Astrocyte (in vitro differentiated cells and primary cell): Measurements from ENCODE around the gene CSRNP2. TPM values are rescaled to one million over a fixed set of nuclear protein-coding genes. Genes with fewer than 3 reads are reported as not detected.
A peak's percentile ranks its signal among the peaks of the same experiment; 100 is the strongest.

ENCODE experiments used
- DNase-seq: peaks from one replicate; pipeline ENCODE4 v3.0.0-alpha.2; 2010; ENCODE audit warnings: low read depth
- FAIRE-seq: peaks from 2 replicates; lab custom pipeline; 2011; peaks lifted over from hg19 to GRCh38; lab: Jason Lieb, UNC
- H2AFZ ChIP-seq: 2 replicates; pipeline ENCODE4 v1.6.0; 2012; ENCODE audit warnings: low read depth, low read length, inconsistent platforms
- H3K27ac ChIP-seq: 2 replicates; pipeline ENCODE4 v1.5.1; 2011; ENCODE audit warnings: low read depth, low read length, inconsistent platforms
- H3K27me3 ChIP-seq: 2 replicates; pipeline ENCODE4 v1.6.0; 2011; ENCODE audit warnings: low read length, inconsistent platforms; ENCODE audit not compliant: insufficient read depth
- H3K36me3 ChIP-seq: 2 replicates; pipeline ENCODE4 v1.5.1; 2011; ENCODE audit warnings: low read length, inconsistent platforms; ENCODE audit not compliant: insufficient read depth
- H3K4me1 ChIP-seq: 2 replicates; pipeline ENCODE4 v1.5.1; 2011; ENCODE audit warnings: low read length, inconsistent platforms; ENCODE audit not compliant: insufficient read depth
- H3K4me2 ChIP-seq: 2 replicates; pipeline ENCODE4 v1.6.0; 2012; ENCODE audit warnings: low read length, inconsistent platforms
- H3K4me3 ChIP-seq: 2 replicates; pipeline ENCODE4 v1.5.1; 2011; ENCODE audit warnings: low read depth, mild to moderate bottlenecking, low read length, inconsistent platforms; ENCODE audit not compliant: insufficient read depth
- H3K79me2 ChIP-seq: 2 replicates; pipeline ENCODE4 v1.6.0; 2012; ENCODE audit warnings: mild to moderate bottlenecking, low read length, inconsistent platforms; ENCODE audit not compliant: insufficient read depth
- H3K9ac ChIP-seq: 2 replicates; pipeline ENCODE4 v1.6.0; 2012; ENCODE audit warnings: mild to moderate bottlenecking, low read length, inconsistent platforms
- H3K9me3 ChIP-seq: 2 replicates; pipeline ENCODE4 v1.5.1; 2012; ENCODE audit warnings: low read depth, mild to moderate bottlenecking, low read length, inconsistent platforms; ENCODE audit not compliant: insufficient read depth
- H4K20me1 ChIP-seq: 2 replicates; pipeline ENCODE4 v1.6.0; 2012; ENCODE audit warnings: low read length, inconsistent platforms; ENCODE audit not compliant: insufficient read depth
- H3K27ac Mint-ChIP-seq: one replicate; pipeline ENCODE4 v1.8.0; 2021; ENCODE audit warnings: mild to moderate bottlenecking, mixed read lengths; ENCODE audit not compliant: unreplicated experiment
- H3K27me3 Mint-ChIP-seq: one replicate; pipeline ENCODE4 v1.8.0; 2021; ENCODE audit warnings: low read depth, mixed read lengths; ENCODE audit not compliant: unreplicated experiment
- H3K36me3 Mint-ChIP-seq: one replicate; pipeline ENCODE4 v1.8.0; 2021; ENCODE audit warnings: low read depth, mixed read lengths; ENCODE audit not compliant: unreplicated experiment
- H3K4me1 Mint-ChIP-seq: one replicate; pipeline ENCODE4 v1.8.0; 2021; ENCODE audit warnings: low read depth, mixed read lengths; ENCODE audit not compliant: unreplicated experiment
- H3K4me3 Mint-ChIP-seq: one replicate; pipeline ENCODE4 v1.8.0; 2021; ENCODE audit warnings: mild to moderate bottlenecking, moderate library complexity, mixed read lengths; ENCODE audit not compliant: unreplicated experiment
- H3K9me3 Mint-ChIP-seq: one replicate; pipeline ENCODE4 v1.8.0; 2021; ENCODE audit warnings: mild to moderate bottlenecking, mixed read lengths; ENCODE audit not compliant: unreplicated experiment
- EZH2 ChIP-seq: IDR thresholded peaks from 2 replicates; pipeline ENCODE4 v1.6.1; 2012; ENCODE audit warnings: mild to moderate bottlenecking, low read length, inconsistent platforms; ENCODE audit not compliant: insufficient read depth
- total RNA-seq: library from RNA; stranded (reverse); gene quantifications from 2 replicates; pipeline ENCODE4 v1.2.1, GENCODE V29; 2021
- TF ChIP-seq, protein P1 (sequence below): IDR thresholded peaks from 2 replicates; pipeline ENCODE4 v1.5.1; 2011; ENCODE audit warnings: low read depth, mild to moderate bottlenecking, inconsistent platforms, low read length, moderate library complexity; ENCODE audit not compliant: insufficient read depth

The CSRNP2 gene
- total RNA-seq, 1 donor from 2014 or later = 61.6 TPM

DNA sequence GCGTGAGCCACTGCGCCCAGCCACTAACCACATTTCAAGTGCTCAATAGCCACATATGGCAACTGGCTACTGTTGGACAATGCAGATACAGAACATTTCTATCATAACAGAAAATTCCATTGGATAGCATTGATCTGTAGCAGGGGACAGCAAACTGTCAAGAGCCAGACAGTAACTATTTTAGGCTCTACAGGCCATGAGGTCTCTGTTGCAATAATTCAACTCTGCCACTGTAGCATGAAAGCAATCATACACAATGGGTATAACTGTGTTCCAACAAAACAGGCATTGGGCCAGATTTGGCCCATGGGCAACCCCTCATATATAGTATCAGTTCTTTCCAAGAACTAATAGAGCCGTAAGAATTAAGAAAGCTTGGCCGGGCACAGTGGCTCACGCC lies 8.0 kb downstream of the CSRNP2 start:
- Mint-ChIP-seq H3K36me3 (peaks cover 2% of the 10 kb centered on the region), H3K9me3 (peaks cover 2% of the 10 kb centered on the region), H3K27me3 (no peaks in the 10 kb centered on the region), H3K27ac (peak overlapping the region; percentile 7), H3K4me3 (no peak overlapping the region), H3K4me1 (peaks cover 33% of the 10 kb centered on the region)
- peaks cover 22% of the 10 kb centered on the region for H3K36me3 ChIP-seq
- H3K27ac ChIP-seq = no peak overlapping the region
- DNase-seq (no peak), FAIRE-seq (no peak)
- H3K4me1 ChIP-seq = no peaks in the 10 kb centered on the region
- H3K9ac ChIP-seq = no peak overlapping the region
- H3K27me3 ChIP-seq = no peaks in the 10 kb centered on the region
- H3K4me3 ChIP-seq = no peak overlapping the region
- no peak overlapping the region for H3K4me2 ChIP-seq
- peaks cover 61% of the 10 kb centered on the region for H3K79me2 ChIP-seq
- H3K9me3 ChIP-seq = no peaks in the 10 kb centered on the region
- H4K20me1 ChIP-seq = peaks cover 65% of the 10 kb centered on the region
- H2AFZ ChIP-seq = no peak overlapping the region
- TF ChIP-seq, protein P1, sequence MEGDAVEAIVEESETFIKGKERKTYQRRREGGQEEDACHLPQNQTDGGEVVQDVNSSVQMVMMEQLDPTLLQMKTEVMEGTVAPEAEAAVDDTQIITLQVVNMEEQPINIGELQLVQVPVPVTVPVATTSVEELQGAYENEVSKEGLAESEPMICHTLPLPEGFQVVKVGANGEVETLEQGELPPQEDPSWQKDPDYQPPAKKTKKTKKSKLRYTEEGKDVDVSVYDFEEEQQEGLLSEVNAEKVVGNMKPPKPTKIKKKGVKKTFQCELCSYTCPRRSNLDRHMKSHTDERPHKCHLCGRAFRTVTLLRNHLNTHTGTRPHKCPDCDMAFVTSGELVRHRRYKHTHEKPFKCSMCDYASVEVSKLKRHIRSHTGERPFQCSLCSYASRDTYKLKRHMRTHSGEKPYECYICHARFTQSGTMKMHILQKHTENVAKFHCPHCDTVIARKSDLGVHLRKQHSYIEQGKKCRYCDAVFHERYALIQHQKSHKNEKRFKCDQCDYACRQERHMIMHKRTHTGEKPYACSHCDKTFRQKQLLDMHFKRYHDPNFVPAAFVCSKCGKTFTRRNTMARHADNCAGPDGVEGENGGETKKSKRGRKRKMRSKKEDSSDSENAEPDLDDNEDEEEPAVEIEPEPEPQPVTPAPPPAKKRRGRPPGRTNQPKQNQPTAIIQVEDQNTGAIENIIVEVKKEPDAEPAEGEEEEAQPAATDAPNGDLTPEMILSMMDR = no peak
- TF ChIP-seq EZH2 = no peak

GRCh38 chr12:51071663-51072062 lies 11.7 kb downstream of the CSRNP2 start:
- Mint-ChIP-seq H3K27ac (peak overlapping the region; percentile 7), H3K36me3 (peaks cover 14% of the 10 kb centered on the region), H3K4me3 (no peak overlapping the region), H3K27me3 (no peaks in the 10 kb centered on the region), H3K4me1 (peaks cover 22% of the 10 kb centered on the region), H3K9me3 (no peaks in the 10 kb centered on the region)
- Histone ChIP-seq H3K4me1 (no peaks in the 10 kb centered on the region), H3K36me3 (peaks cover 41% of the 10 kb centered on the region), H3K27ac (no peak overlapping the region), H2AFZ (no peak overlapping the region), H3K79me2 (peaks cover 32% of the 10 kb centered on the region), H3K9me3 (no peaks in the 10 kb centered on the region), H3K9ac (no peak overlapping the region), H4K20me1 (peaks cover 45% of the 10 kb centered on the region), H3K4me3 (no peak overlapping the region), H3K4me2 (no peak overlapping the region), H3K27me3 (no peaks in the 10 kb centered on the region)
- FAIRE-seq (no peak), DNase-seq (no peak)
- TF ChIP-seq, protein P1 = no peak
- no peak for TF ChIP-seq EZH2

DNA sequence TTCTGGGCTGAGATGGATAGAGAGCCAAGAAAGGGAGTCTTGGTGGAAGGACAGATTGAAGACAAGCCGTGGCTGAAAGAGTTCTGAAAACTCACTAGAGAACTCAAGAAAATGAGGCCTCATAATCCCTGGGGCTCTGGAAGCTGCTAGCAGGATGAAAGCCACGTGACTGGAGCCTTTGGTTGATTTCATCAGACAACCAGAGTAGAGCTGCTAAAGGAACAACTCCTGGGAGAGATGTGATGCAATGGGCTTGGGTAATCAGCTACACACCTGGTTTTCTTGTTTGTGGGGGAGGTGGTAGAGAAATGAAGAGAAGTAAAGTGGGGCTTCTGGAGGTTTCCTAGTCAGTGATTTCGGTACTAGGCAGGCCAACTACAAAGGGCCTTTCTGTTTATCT lies 13.4 kb downstream of the CSRNP2 start:
- Histone ChIP-seq H3K4me2 (no peak overlapping the region), H3K4me3 (no peak overlapping the region), H2AFZ (no peak overlapping the region), H3K79me2 (peaks cover 16% of the 10 kb centered on the region), H3K27ac (no peak overlapping the region), H3K27me3 (no peaks in the 10 kb centered on the region), H3K9ac (no peak overlapping the region), H3K4me1 (no peaks in the 10 kb centered on the region), H4K20me1 (peaks cover 28% of the 10 kb centered on the region), H3K9me3 (no peaks in the 10 kb centered on the region), H3K36me3 (peaks cover 50% of the 10 kb centered on the region)
- FAIRE-seq = no peak
- Mint-ChIP-seq H3K4me1 (peaks cover 10% of the 10 kb centered on the region), H3K27ac (no peak overlapping the region), H3K27me3 (no peaks in the 10 kb centered on the region), H3K36me3 (peaks cover 18% of the 10 kb centered on the region), H3K4me3 (no peak overlapping the region), H3K9me3 (no peaks in the 10 kb centered on the region)
- no peak for DNase-seq
- TF ChIP-seq EZH2 = no peak
- TF ChIP-seq, protein P1 = no peak
